Keratinocyte (primary cell): ENCODE results near the gene UCMA.
"Not testable (repeated sequence)": the region's sequence is repeated elsewhere in the genome, so short reads cannot be mapped to it uniquely, and the experiment has no call there.

ENCODE experiments used
- CTCF ChIP-seq, 3 experiments: IDR thresholded peaks in 1 of 3; conservative IDR thresholded peaks in 1 of 3; optimal IDR thresholded peaks in 1 of 3; 2 replicates in 2 of 3; 3 replicates in 1 of 3; pipeline versions ENCODE3 to v1.5.1; 2011; ENCODE audit warnings: low read length in 3 of 3, mild to moderate bottlenecking in 3 of 3, moderate library complexity in 2 of 3, control low read depth in 1 of 3, inconsistent platforms in 1 of 3; ENCODE audit not compliant: insufficient read depth in 2 of 3; ENCODE audit errors: extremely low read depth in 1 of 3
- EZH2 ChIP-seq: IDR thresholded peaks from one replicate; pipeline ENCODE4 v1.6.1; 2012; ENCODE audit warnings: inconsistent platforms, mild to moderate bottlenecking, low read length, moderate library complexity

GRCh38 chr10:13242260-13242659 lies 8.1 kb upstream of the UCMA start:
- not testable (repeated sequence) for TF ChIP-seq CTCF (optimal IDR thresholded peaks at IDR 0.05 in 1 of 3, IDR thresholded peaks at IDR 0.05 in 1 of 3, conservative IDR thresholded peaks at IDR 0.05 in 1 of 3; ENCODE audit: extremely low read depth in 1 of 3, insufficient read depth in 2 of 3, low read length in 3 of 3); EZH2
